Testis (tissue), 2 donors: Measurements from ENCODE around the gene CKM.

Source experiments
- CTCF ChIP-seq, 3 experiments: fragments of 450-650 bp in 2 of 3; fragments of 200-600 bp in 1 of 3; sonication (generic) in 1 of 3; IDR thresholded peaks; one replicate each; pipeline ENCODE4 v1.5.1; 2016 to 2019; ENCODE audit warnings: antibody characterized with exemption in 3 of 3, mild to moderate bottlenecking in 2 of 3, moderate library complexity in 1 of 3
- POLR2A ChIP-seq: fragments of 450-650 bp; IDR thresholded peaks from one replicate; pipeline ENCODE4 v1.6.1; 2017; ENCODE audit warnings: antibody characterized with exemption, mild to moderate bottlenecking, moderate library complexity

- TF ChIP-seq POLR2A (no peak), CTCF (IDR thresholded peaks at IDR 0.05) (no peak)
Observed at GRCh38 chr19:45303269-45304060, 19.2 kb downstream of the CKM start.
